Esophagus (tissue), 2 donors: ENCODE data around the gene ADAMTS2. TPM values are rescaled to one million over a fixed set of nuclear protein-coding genes. Genes with fewer than 3 reads are reported as not detected.

Experiments
- H3K27ac ChIP-seq, 2 donors: one replicate each; pipeline ENCODE4 v1.5.1; 2013; ENCODE audit warnings: low read depth in 2 of 2, mild to moderate bottlenecking in 2 of 2, inconsistent platforms in 1 of 2, low read length in 1 of 2, moderate library complexity in 1 of 2
- H3K27me3 ChIP-seq, 2 donors: one replicate each; pipeline ENCODE4 v1.6.1; 2013; ENCODE audit warnings: low read length in 2 of 2, control low read depth in 1 of 2, mild to moderate bottlenecking in 1 of 2; ENCODE audit not compliant: insufficient read depth in 2 of 2, control insufficient read depth in 1 of 2
- H3K36me3 ChIP-seq, 2 donors: one replicate each; pipeline ENCODE4 v1.6.1; 2013; ENCODE audit warnings: low read length in 1 of 2; ENCODE audit not compliant: control insufficient read depth in 2 of 2, insufficient read depth in 2 of 2
- H3K4me1 ChIP-seq, 2 donors: one replicate each; pipeline ENCODE4 v1.6.1; 2013; ENCODE audit warnings: low read length in 1 of 2; ENCODE audit not compliant: control insufficient read depth in 2 of 2, insufficient read depth in 2 of 2
- H3K4me3 ChIP-seq, 2 donors: one replicate each; pipeline ENCODE4 v1.5.1; 2013; ENCODE audit warnings: low read length in 2 of 2, mild to moderate bottlenecking in 2 of 2, low read depth in 1 of 2, moderate library complexity in 1 of 2
- H3K9me3 ChIP-seq, 2 donors: one replicate each; pipeline ENCODE4 v1.6.1; 2013; ENCODE audit warnings: mild to moderate bottlenecking in 2 of 2, low read depth in 1 of 2, low read length in 1 of 2, moderate library complexity in 1 of 2; ENCODE audit not compliant: control insufficient read depth in 2 of 2, insufficient read depth in 1 of 2
- WGBS, 2 donors: extraction: QIAGEN DNeasy Blood & Tissue Kit; methylation state at CpG; one replicate each; pipeline ENCODE4 v1.1.7; 2013; 5-methylcytosine and 5-hydroxymethylcytosine counted together
- polyA plus RNA-seq, 2 donors: library from polyadenylated mRNA; stranded (reverse); fragments of 200-250 nt; gene quantifications; one replicate each; pipeline ENCODE4 v1.2.3, GENCODE V29; 2013
- donor health status: healthy with polysubstance abuse.
- donor health status: Bipolar disorder and iron deficiency.

The ADAMTS2 gene
- polyA plus RNA-seq, 2 donors, result 1.4 to 1.5 TPM

DNA sequence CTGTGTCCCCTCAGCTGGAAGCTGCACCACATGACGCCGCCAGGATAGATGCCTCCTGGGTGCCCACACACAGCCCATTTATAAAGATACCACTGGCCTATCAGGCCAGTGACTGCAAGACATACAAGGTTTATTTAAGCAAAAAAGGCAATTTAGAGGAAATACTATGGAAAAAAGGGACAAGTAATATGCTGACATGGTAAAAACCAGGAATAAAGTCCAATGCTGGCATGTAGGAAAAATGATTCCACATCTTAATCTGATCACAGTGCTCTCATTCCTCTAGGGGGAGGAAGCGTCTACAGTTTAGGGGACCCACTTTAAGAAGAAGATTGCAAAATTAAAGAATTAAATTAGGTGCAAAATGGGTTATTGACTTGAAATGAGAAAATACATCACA is 205.0 kb downstream of the ADAMTS2 start:
- Histone ChIP-seq H3K27ac (no peak overlapping the region), H3K36me3 (peaks cover 0 to 2% of the 10 kb centered on the region in 2 donors), H3K27me3 (no peaks in the 10 kb centered on the region), H3K4me1 (peaks cover 0 to 4% of the 10 kb centered on the region in 2 donors), H3K9me3 (no peaks in the 10 kb centered on the region), H3K4me3 (no peak overlapping the region)
- 78 to 91% methylated on average over 3 of the region's 3 CpGs for WGBS, 2 donors

GRCh38 chr5:179139936-179140235 is 205.4 kb downstream of the ADAMTS2 start:
- H3K27ac ChIP-seq, result no peak overlapping the region
- 64% methylated on average over 10 of the region's 10 CpGs for WGBS, 2 donors
- H3K4me1 ChIP-seq, result peaks cover 0 to 4% of the 10 kb centered on the region in 2 donors
- H3K36me3 ChIP-seq, result peaks cover 0 to 2% of the 10 kb centered on the region in 2 donors
- H3K9me3 ChIP-seq, result no peaks in the 10 kb centered on the region
- H3K4me3 ChIP-seq, result no peak overlapping the region
- no peaks in the 10 kb centered on the region for H3K27me3 ChIP-seq

DNA sequence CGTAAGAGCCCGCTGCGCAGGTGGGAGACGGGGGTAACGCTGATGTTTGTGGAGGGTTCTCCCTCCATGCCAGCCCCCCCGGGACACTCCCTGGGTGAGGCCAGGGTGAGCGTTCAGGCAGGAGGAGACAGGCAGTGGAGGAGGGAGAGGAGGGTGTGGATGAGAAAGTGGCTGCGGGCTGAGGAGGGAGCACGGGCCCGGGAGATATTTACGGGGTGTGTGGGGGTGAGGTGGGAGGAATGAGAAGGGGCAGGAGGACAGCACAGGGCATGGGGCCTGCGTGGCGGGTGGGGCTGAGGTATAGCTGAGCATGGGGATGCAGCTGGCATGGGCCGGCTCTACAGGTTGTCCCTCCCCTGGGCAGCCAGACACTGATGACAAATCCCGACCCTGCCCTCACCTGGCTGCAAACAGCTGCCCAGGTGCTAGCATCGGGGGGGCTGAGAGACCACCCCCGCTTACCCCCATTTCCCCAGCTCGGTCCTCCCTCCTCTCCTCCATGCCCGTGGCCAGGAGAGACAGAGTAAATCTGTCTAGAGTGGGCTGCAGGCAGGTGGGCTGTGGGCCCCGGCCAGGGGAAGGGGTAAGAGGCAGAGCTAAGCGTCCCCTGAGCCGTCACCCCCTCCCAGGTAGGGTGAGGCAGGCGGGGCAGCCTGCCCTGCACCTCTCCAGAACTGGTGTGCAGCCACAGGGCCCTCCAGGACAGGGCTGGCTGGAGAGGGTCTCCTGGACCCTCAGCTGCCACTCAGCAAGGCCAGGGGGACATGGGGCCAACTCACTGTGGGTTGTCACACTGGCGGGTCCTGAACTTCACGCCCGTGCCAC is 205.9 kb downstream of the ADAMTS2 start:
- Histone ChIP-seq H3K9me3 (no peaks in the 10 kb centered on the region), H3K27me3 (no peaks in the 10 kb centered on the region), H3K36me3 (peaks cover 0 to 2% of the 10 kb centered on the region in 2 donors), H3K4me1 (peaks cover 0 to 4% of the 10 kb centered on the region in 2 donors), H3K27ac (no peak overlapping the region), H3K4me3 (no peak overlapping the region)
- WGBS, 2 donors, result 58% methylated on average over 25 to 26 of the region's 26 CpGs

- 51 to 66% methylated on average over 23 of the region's 23 CpGs for WGBS, 2 donors
- H3K4me3 ChIP-seq, result no peak overlapping the region
Measured at GRCh38 chr5:179138568-179138925, 206.7 kb downstream of the ADAMTS2 start.

GRCh38 chr5:179137643-179138567 is 207.4 kb downstream of the ADAMTS2 start:
- Histone ChIP-seq H3K4me1 (peaks cover 0 to 4% of the 10 kb centered on the region in 2 donors), H3K9me3 (no peaks in the 10 kb centered on the region), H3K27me3 (no peaks in the 10 kb centered on the region), H3K36me3 (peaks cover 0 to 2% of the 10 kb centered on the region in 2 donors), H3K4me3 (no peak overlapping the region), H3K27ac (no peak overlapping the region)
- 72 to 81% methylated on average over 31 to 33 of the region's 33 CpGs for WGBS, 2 donors

More at GRCh38 chr5:179138568-179138925, 206.7 kb downstream of the ADAMTS2 start:
- H3K9me3 ChIP-seq, result no peaks in the 10 kb centered on the region
- H3K27me3 ChIP-seq, result no peaks in the 10 kb centered on the region
- H3K27ac ChIP-seq, result no peak overlapping the region
- H3K4me1 ChIP-seq, result peaks cover 0 to 4% of the 10 kb centered on the region in 2 donors
- H3K36me3 ChIP-seq, result peaks cover 0 to 2% of the 10 kb centered on the region in 2 donors

- Histone ChIP-seq H3K4me3 (no peak overlapping the region), H3K9me3 (no peaks in the 10 kb centered on the region), H3K27me3 (no peaks in the 10 kb centered on the region), H3K36me3 (peaks cover 0 to 2% of the 10 kb centered on the region in 2 donors), H3K4me1 (peaks cover 0 to 4% of the 10 kb centered on the region in 2 donors), H3K27ac (no peak overlapping the region)
- WGBS, 2 donors, result 82% methylated on average over 13 of the region's 13 CpGs
Measured at GRCh38 chr5:179137016-179137642, 208.1 kb downstream of the ADAMTS2 start.

- no peaks in the 10 kb centered on the region for H3K9me3 ChIP-seq
- 86 to 90% methylated on average over 20 of the region's 20 CpGs for WGBS, 2 donors
- H3K4me3 ChIP-seq, result no peak overlapping the region
- peaks cover 0 to 2% of the 10 kb centered on the region in 2 donors for H3K36me3 ChIP-seq
- peaks cover 0 to 4% of the 10 kb centered on the region in 2 donors for H3K4me1 ChIP-seq
- no peak overlapping the region for H3K27ac ChIP-seq
- H3K27me3 ChIP-seq, result no peaks in the 10 kb centered on the region
Measured at GRCh38 chr5:179135441-179136215, 209.6 kb downstream of the ADAMTS2 start.

DNA sequence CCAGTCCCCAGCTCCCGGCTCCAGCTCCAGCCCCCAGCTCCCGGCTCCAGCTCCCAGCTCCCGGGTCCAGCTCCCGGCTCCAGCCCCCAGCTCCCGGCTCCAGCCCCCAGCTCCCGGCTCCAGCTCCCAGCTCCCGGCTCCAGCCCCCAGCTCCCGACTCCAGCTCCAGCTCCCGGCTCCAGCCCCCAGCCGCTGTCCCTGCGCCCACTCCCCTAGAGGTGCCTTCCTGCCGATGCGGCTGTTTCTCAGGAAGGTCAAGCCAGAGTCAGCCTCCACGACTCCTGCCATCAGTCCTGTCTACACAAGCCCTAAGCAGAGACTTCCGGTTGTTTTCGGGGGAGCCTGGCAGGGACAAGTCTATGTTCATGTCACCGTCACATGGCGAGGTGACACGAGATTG is 210.3 kb downstream of the ADAMTS2 start:
- H3K4me3 ChIP-seq, result no peak overlapping the region
- no peak overlapping the region for H3K27ac ChIP-seq
- 87 to 93% methylated on average over 14 to 19 of the region's 19 CpGs for WGBS, 2 donors
- peaks cover 0 to 4% of the 10 kb centered on the region in 2 donors for H3K4me1 ChIP-seq
- no peaks in the 10 kb centered on the region for H3K9me3 ChIP-seq
- H3K27me3 ChIP-seq, result no peaks in the 10 kb centered on the region
- peaks cover 0 to 2% of the 10 kb centered on the region in 2 donors for H3K36me3 ChIP-seq

- Histone ChIP-seq H3K4me1 (peaks cover 0 to 4% of the 10 kb centered on the region in 2 donors), H3K4me3 (no peak overlapping the region), H3K9me3 (no peaks in the 10 kb centered on the region), H3K27me3 (no peaks in the 10 kb centered on the region), H3K36me3 (peaks cover 0 to 2% of the 10 kb centered on the region in 2 donors), H3K27ac (no peak overlapping the region)
- WGBS, 2 donors, result 93 to 95% methylated on average over 16 of the region's 16 CpGs
Measured at GRCh38 chr5:179134511-179134910, 210.8 kb downstream of the ADAMTS2 start.
